Esophagus muscularis mucosa (tissue), 4 donors: ENCODE measurements around the gene CETN3. TPM values are rescaled to one million over a fixed set of nuclear protein-coding genes. Genes with fewer than 3 reads are reported as not detected.

Experiments
- DNase-seq: peaks from one replicate; pipeline ENCODE4 v3.0.0-alpha.2; 2017; ENCODE audit errors: extremely low spot score
- H3K27ac ChIP-seq, 4 donors: fragments of 200-600 bp; sonication (generic); replicated peaks in 1 of 4; 1 replicate in 3 of 4; 2 replicates in 1 of 4; pipeline ENCODE4 v1.5.1; 2016 to 2019; ENCODE audit warnings: mild to moderate bottlenecking in 1 of 4
- H3K27me3 ChIP-seq, 4 donors: fragments of 200-600 bp; sonication (generic); one replicate each; pipeline versions ENCODE4 v1.5.1 to v1.6.0; 2016 to 2019
- H3K36me3 ChIP-seq, 4 donors: fragments of 200-600 bp; sonication (generic); one replicate each; pipeline ENCODE4 v1.5.1; 2016 to 2019
- H3K4me1 ChIP-seq, 4 donors: fragments of 200-600 bp; sonication (generic); one replicate each; pipeline ENCODE4 v1.5.1; 2016 to 2019
- H3K4me3 ChIP-seq, 4 donors: fragments of 200-600 bp; sonication (generic); 1 replicate in 2 of 4; 2 replicates in 2 of 4; pipeline ENCODE4 v1.5.1; 2016 to 2019; ENCODE audit warnings: mild to moderate bottlenecking in 4 of 4, moderate library complexity in 1 of 4
- H3K9me3 ChIP-seq, 4 donors: fragments of 200-600 bp; sonication (generic); 1 replicate in 3 of 4; 2 replicates in 1 of 4; pipeline ENCODE4 v1.5.1; 2016 to 2019
- EP300 ChIP-seq: sonication (generic); formaldehyde crosslinking; IDR thresholded peaks from one replicate; pipeline ENCODE4 v1.6.1; 2017; ENCODE audit warnings: antibody characterized with exemption
- POLR2A ChIP-seq: fragments of 450-650 bp; IDR thresholded peaks from one replicate; pipeline ENCODE4 v1.6.1; 2017; ENCODE audit warnings: antibody characterized with exemption, moderate library complexity, mild to moderate bottlenecking, low read depth
- POLR2AphosphoS5 ChIP-seq, 2 donors: sonication (generic); formaldehyde crosslinking; IDR thresholded peaks; one replicate each; pipeline ENCODE4 v1.6.1; 2017; ENCODE audit warnings: antibody characterized with exemption in 2 of 2
- WGBS: methylation state at CpG from one replicate; pipeline ENCODE4 v1.1.5; 2018; 5-methylcytosine and 5-hydroxymethylcytosine counted together
- intact Hi-C: fragments of 100-400 bp; cut with DNase I; formaldehyde crosslinking; loops from one replicate; pipeline ENCODE4 v1.15.1; 2023
- total RNA-seq, 4 donors: library from RNA; depleted of rRNA; stranded (reverse); fragments of >200 nt; gene quantifications; one replicate each; pipeline versions ENCODE4 v1.1.0 to v1.2.1, GENCODE V29; 2016
- TF ChIP-seq, protein P1 (sequence below), 3 experiments: fragments of 200-600 bp in 2 of 3; fragments of 450-650 bp in 1 of 3; sonication (generic) in 2 of 3; IDR thresholded peaks; one replicate each; pipeline ENCODE4 v1.5.1; 2017 to 2019; ENCODE audit warnings: antibody characterized with exemption in 3 of 3, mild to moderate bottlenecking in 2 of 3, moderate library complexity in 1 of 3

The CETN3 gene
- total RNA-seq, 4 donors from 2014 or later: 4.3 to 8.7 (median 6.2) TPM

DNA sequence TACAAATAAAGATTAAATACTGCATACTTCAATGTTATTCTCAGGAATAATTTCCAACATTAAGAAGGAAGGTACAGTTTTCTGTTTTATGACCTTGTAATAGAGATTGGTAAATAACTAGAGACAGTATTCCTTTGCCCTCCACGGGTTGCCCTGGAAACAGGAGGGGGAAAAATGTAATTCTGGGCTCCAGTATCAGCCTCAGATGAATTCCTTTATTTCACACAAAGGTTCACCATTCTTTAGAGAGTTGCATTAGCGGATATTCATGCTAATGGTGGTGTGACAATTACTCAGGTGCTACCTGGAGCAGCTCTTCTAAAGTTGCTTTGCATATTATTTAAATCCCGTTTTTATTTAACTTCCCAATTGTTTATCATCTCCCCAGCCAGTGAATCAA lies 42.6 kb downstream of the CETN3 start:
- TF ChIP-seq EP300 (no peak), POLR2AphosphoS5 (IDR thresholded peaks at IDR 0.05) (no peak), POLR2A (no peak)
- TF ChIP-seq, protein P1, sequence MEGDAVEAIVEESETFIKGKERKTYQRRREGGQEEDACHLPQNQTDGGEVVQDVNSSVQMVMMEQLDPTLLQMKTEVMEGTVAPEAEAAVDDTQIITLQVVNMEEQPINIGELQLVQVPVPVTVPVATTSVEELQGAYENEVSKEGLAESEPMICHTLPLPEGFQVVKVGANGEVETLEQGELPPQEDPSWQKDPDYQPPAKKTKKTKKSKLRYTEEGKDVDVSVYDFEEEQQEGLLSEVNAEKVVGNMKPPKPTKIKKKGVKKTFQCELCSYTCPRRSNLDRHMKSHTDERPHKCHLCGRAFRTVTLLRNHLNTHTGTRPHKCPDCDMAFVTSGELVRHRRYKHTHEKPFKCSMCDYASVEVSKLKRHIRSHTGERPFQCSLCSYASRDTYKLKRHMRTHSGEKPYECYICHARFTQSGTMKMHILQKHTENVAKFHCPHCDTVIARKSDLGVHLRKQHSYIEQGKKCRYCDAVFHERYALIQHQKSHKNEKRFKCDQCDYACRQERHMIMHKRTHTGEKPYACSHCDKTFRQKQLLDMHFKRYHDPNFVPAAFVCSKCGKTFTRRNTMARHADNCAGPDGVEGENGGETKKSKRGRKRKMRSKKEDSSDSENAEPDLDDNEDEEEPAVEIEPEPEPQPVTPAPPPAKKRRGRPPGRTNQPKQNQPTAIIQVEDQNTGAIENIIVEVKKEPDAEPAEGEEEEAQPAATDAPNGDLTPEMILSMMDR (IDR thresholded peaks at IDR 0.05): no peak
- Histone ChIP-seq H3K27me3 (no peaks in the 10 kb centered on the region), H3K4me1 (no peaks in the 10 kb centered on the region), H3K4me3 (no peak overlapping the region), H3K27ac (no peak overlapping the region), H3K36me3 (no peaks in the 10 kb centered on the region), H3K9me3 (peaks cover 0 to 8% (median 0%) of the 10 kb centered on the region in 4 donors)
- intact Hi-C loops: no loop called here
- DNase-seq: no peak
- 53% methylated on average over 3 of the region's 3 CpGs for WGBS

DNA sequence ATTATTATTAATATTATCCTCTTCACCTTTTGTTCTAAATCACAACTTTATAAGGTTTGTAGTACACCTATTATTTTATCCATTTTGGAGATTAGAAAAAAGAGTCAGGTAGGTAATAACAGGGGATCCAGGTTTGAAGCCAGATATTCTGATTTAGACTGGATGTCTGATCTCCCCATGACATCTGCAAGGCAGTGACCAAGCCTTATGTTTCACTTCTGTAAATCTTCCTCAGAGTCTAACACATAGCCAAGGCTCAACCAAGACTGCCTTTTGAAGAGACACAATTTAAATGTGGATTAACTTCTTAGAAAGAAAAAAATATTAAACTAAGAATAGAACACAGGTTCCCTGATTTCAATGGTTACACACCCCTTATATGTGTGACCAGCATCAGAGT lies 44.2 kb downstream of the CETN3 start:
- Histone ChIP-seq H3K36me3 (no peaks in the 10 kb centered on the region), H3K9me3 (no peaks in the 10 kb centered on the region), H3K27ac (no peak overlapping the region), H3K27me3 (no peaks in the 10 kb centered on the region), H3K4me3 (no peak overlapping the region), H3K4me1 (no peaks in the 10 kb centered on the region)
- intact Hi-C loops: no loop called here
- no peak for DNase-seq
- TF ChIP-seq EP300 (no peak), POLR2AphosphoS5 (IDR thresholded peaks at IDR 0.05) (no peak), POLR2A (no peak)
- TF ChIP-seq, protein P1 (IDR thresholded peaks at IDR 0.05): no peak

DNA sequence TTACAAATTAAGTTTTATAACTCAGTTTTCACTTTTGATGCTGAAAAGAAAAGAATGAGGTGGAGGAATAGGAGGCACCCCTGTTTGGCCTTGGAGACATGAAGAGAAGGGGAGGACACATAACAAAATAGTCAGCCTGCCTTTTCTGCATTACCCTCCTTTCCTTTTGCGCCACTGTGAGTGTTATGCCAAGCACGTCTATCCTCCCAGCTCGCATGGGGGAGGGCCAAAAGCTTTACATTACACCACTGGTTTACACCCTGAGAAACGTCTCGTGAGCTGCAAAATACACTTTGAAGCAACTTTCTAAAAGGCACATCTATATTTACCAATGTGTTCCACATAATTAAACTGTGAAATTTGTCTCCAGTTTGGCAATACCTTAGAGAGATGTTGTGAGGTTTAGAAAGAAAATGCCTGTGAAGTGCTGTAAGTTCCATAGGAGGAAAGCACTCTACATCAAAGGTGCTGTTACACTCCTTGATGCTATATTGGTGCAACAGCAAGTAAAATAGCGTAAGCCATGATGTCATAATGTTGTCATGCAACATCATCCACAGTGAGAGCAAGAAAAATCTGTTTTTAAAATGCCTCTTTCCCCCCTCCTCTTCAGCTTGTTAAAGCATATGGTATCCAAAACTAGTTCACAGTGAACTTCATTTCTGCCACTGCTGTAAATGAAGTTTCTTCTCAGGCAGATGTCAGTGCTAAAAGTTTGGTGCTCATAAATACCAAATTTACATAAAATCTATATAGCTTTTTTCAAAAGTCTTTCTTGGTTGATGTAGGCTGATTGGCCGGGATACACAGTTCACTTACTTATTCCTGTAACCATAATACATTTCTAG lies 50.3 kb downstream of the CETN3 start:
- Histone ChIP-seq H3K9me3 (no peaks in the 10 kb centered on the region), H3K27me3 (no peaks in the 10 kb centered on the region), H3K4me1 (no peaks in the 10 kb centered on the region), H3K36me3 (no peaks in the 10 kb centered on the region), H3K4me3 (no peak overlapping the region), H3K27ac (no peak overlapping the region)
- DNase-seq: no peak
- intact Hi-C loops: no loop called here
- WGBS: 82% methylated on average over 7 of the region's 7 CpGs
- TF ChIP-seq, protein P1 (IDR thresholded peaks at IDR 0.05): no peak
- no peak for TF ChIP-seq POLR2AphosphoS5 (IDR thresholded peaks at IDR 0.05)

DNA sequence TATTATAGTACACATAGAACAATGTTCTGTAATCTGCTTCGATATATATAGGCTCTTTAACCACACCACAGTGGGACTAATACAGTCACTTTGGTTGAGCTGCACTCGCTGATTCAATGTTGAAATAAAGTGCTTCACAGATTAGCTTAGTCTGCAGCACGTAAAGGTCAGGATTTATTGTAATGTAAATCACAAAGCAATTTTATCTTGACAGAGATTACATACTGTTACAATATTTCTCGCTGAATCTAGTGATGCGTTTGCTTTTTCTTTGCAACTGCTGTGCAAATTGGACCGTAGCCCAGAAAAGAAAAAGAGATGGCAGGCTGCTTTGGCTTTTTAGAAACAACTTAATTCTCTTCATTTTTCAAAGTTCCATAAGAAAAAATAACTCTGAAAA lies 52.9 kb downstream of the CETN3 start:
- H3K4me1 ChIP-seq: no peaks in the 10 kb centered on the region
- WGBS: 31% methylated on average over 6 of the region's 6 CpGs
- no peak for TF ChIP-seq EP300
- TF ChIP-seq, protein P1 (IDR thresholded peaks at IDR 0.05): no peak
- no peak for TF ChIP-seq POLR2AphosphoS5 (IDR thresholded peaks at IDR 0.05)
- no peak for TF ChIP-seq POLR2A
- no peaks in the 10 kb centered on the region for H3K9me3 ChIP-seq
- no peaks in the 10 kb centered on the region for H3K36me3 ChIP-seq
- DNase-seq: no peak
- intact Hi-C loops: no loop called here
- no peaks in the 10 kb centered on the region for H3K27me3 ChIP-seq
- no peak overlapping the region for H3K27ac ChIP-seq
- no peak overlapping the region for H3K4me3 ChIP-seq

DNA sequence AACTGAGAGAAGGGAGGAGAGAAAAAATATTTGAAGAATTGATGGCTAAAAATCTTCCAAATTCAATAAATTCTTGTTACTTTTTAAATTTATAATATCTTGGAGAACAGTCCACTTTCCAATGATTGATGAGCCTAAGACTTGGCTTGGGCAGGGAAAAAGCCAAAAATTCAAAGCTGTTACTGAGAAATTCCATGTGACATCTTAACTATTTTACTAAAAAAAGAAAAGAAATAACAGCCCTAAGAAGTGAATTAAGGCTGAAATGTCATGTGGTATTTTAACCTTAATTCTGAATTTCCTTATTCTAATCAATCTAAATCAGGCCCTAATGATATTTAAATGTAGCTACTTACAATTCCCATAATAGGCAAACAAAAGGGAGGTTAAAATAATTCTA lies 53.4 kb downstream of the CETN3 start:
- TF ChIP-seq POLR2AphosphoS5 (IDR thresholded peaks at IDR 0.05) (no peak), POLR2A (no peak), EP300 (no peak)
- TF ChIP-seq, protein P1 (IDR thresholded peaks at IDR 0.05): no peak
- DNase-seq: no peak
- Histone ChIP-seq H3K4me3 (no peak overlapping the region), H3K27me3 (no peaks in the 10 kb centered on the region), H3K4me1 (no peaks in the 10 kb centered on the region), H3K27ac (no peak overlapping the region), H3K9me3 (no peaks in the 10 kb centered on the region), H3K36me3 (no peaks in the 10 kb centered on the region)
- intact Hi-C loops: no loop called here
